Posterior vena cava (tissue), 2 donors: Measurements from ENCODE around the gene CDH13. TPM values are rescaled to one million over a fixed set of nuclear protein-coding genes. Genes with fewer than 3 reads are reported as not detected.

Experiments used
- DNase-seq: peaks from one replicate; pipeline ENCODE4 v3.0.0-alpha.2; 2020; ENCODE audit warnings: low spot score
- intact Hi-C, 2 donors: fragments of 100-400 bp; cut with DNase I; formaldehyde crosslinking; loops; one replicate each; pipeline versions ENCODE4 v1.14.1 to v1.14.2; 2022 to 2023
- total RNA-seq, 2 donors: library from RNA; stranded (reverse); fragmentation: NEBNext Ultra II Directional; extraction: Animal tissue kit (Norgen Biotek cat#: 25700); gene quantifications; one replicate each; pipeline ENCODE4 v1.2.1, GENCODE V29; 2021
- donor health status: DM: yes; HTN: yes; CAD: no.
- donor health status: DM: yes; HTN: yes; CAD: no.

CDH13 gene
- total RNA-seq, 2 donors from 2014 or later, result 32.0 to 81.7 TPM

GRCh38 chr16:82758904-82759303, 132.1 kb downstream of the CDH13 start:
- no peak for DNase-seq

GRCh38 chr16:82761236-82761635, 134.5 kb downstream of the CDH13 start:
- DNase-seq, result peak; percentile 86
- intact Hi-C loops, result no loop called here

More at GRCh38 chr16:82758904-82759303, 132.1 kb downstream of the CDH13 start:
- intact Hi-C loops, result no loop called here

GRCh38 chr16:82761858-82762257, 135.1 kb downstream of the CDH13 start:
- no peak for DNase-seq
- intact Hi-C loops, result no loop called here

- intact Hi-C loops, result no loop called here
- no peak for DNase-seq
These were observed 136.6 kb downstream of the CDH13 start for GRCh38 chr16:82763371-82763770.

- intact Hi-C loops, result no loop called here
These were observed 140.4 kb downstream of the CDH13 start for GRCh38 chr16:82767198-82767597.

GRCh38 chr16:82767808-82768207, 141.0 kb downstream of the CDH13 start:
- no peak for DNase-seq
- intact Hi-C loops, result no loop called here

More at GRCh38 chr16:82767198-82767597, 140.4 kb downstream of the CDH13 start:
- DNase-seq, result no peak

- intact Hi-C loops, result loop anchor here in 1 of 2 donors (1.0 kb wide), 1 partner anchor 10 kb away; no protein-coding TSS in a partner anchor
- no peak for DNase-seq
These were observed 143.1 kb downstream of the CDH13 start for GRCh38 chr16:82769845-82770244.

GRCh38 chr16:82772215-82772614, 145.4 kb downstream of the CDH13 start:
- intact Hi-C loops, result no loop called here
- no peak for DNase-seq

- no peak for DNase-seq
- intact Hi-C loops, result no loop called here
These were observed 146.2 kb downstream of the CDH13 start for GRCh38 chr16:82773018-82773417.

GRCh38 chr16:82776470-82777146, 149.8 kb downstream of the CDH13 start:
- intact Hi-C loops, result no loop called here
- DNase-seq, result no peak

- intact Hi-C loops, result no loop called here
These were observed 156.0 kb downstream of the CDH13 start for GRCh38 chr16:82782715-82783251.

GRCh38 chr16:82783933-82784572, 157.3 kb downstream of the CDH13 start:
- intact Hi-C loops, result no loop called here
- DNase-seq, result no peak

More at GRCh38 chr16:82782715-82783251, 156.0 kb downstream of the CDH13 start:
- no peak for DNase-seq

- intact Hi-C loops, result no loop called here
- no peak for DNase-seq
These were observed 157.8 kb downstream of the CDH13 start for GRCh38 chr16:82784573-82784968.

- intact Hi-C loops, result no loop called here
- DNase-seq, result no peak
These were observed 161.5 kb downstream of the CDH13 start for GRCh38 chr16:82788225-82788624.

GRCh38 chr16:82788919-82789318, 162.2 kb downstream of the CDH13 start:
- no peak for DNase-seq
- intact Hi-C loops, result no loop called here

- intact Hi-C loops, result no loop called here
These were observed 165.9 kb downstream of the CDH13 start for GRCh38 chr16:82792693-82793092.

GRCh38 chr16:82793528-82794245, 166.9 kb downstream of the CDH13 start:
- intact Hi-C loops, result no loop called here
- no peak for DNase-seq

More at GRCh38 chr16:82792693-82793092, 165.9 kb downstream of the CDH13 start:
- no peak for DNase-seq

GRCh38 chr16:82796047-82796446, 169.3 kb downstream of the CDH13 start:
- DNase-seq, result no peak
- intact Hi-C loops, result no loop called here

GRCh38 chr16:82801361-82801760, 174.6 kb downstream of the CDH13 start:
- intact Hi-C loops, result no loop called here
- no peak for DNase-seq

- DNase-seq, result no peak
- intact Hi-C loops, result no loop called here
These were observed 179.1 kb downstream of the CDH13 start for GRCh38 chr16:82805866-82806265.
